OCI-LY7 (cell line): Measurements from ENCODE around the gene KCNG4.
"Not testable (repeated sequence)": the region's sequence is repeated elsewhere in the genome, so short reads cannot be mapped to it uniquely, and the experiment has no call there.

Experiments
- EZH2phosphoT487 ChIP-seq: fragments of 200-600 bp; sonication (generic); IDR thresholded peaks from 2 replicates; pipeline ENCODE4 v1.6.1; 2018; ENCODE audit warnings: low read depth, borderline replicate concordance, mild to moderate bottlenecking, mixed run types, antibody characterized with exemption, low read length, moderate library complexity, mixed read lengths
- TF ChIP-seq, protein P1 (sequence below): fragments of 200-600 bp; sonication (generic); conservative IDR thresholded peaks from 2 replicates; pipeline ENCODE4 v1.5.1; 2014; ENCODE audit warnings: mild to moderate bottlenecking, antibody characterized with exemption, low read length, moderate library complexity, mixed read lengths

DNA sequence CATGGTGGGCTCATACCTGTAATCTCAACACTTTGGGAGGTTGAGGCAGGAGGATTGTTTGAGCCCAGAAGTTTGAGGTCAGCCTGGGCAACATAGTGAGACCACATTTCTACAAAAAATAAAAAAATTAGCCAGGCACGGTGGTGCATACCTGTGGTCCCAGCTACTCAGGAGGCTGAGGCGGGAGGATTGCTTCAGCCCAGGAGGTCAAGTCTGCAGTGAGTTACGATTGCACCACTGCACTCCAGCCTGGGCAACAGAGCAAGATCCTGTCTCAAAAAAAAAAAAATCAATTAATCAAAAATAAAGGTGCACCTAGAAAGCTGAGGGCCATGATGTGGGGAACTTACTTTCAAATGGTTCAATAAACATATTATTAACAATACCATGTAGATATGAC, 23.7 kb downstream of the KCNG4 start:
- TF ChIP-seq, protein P1, sequence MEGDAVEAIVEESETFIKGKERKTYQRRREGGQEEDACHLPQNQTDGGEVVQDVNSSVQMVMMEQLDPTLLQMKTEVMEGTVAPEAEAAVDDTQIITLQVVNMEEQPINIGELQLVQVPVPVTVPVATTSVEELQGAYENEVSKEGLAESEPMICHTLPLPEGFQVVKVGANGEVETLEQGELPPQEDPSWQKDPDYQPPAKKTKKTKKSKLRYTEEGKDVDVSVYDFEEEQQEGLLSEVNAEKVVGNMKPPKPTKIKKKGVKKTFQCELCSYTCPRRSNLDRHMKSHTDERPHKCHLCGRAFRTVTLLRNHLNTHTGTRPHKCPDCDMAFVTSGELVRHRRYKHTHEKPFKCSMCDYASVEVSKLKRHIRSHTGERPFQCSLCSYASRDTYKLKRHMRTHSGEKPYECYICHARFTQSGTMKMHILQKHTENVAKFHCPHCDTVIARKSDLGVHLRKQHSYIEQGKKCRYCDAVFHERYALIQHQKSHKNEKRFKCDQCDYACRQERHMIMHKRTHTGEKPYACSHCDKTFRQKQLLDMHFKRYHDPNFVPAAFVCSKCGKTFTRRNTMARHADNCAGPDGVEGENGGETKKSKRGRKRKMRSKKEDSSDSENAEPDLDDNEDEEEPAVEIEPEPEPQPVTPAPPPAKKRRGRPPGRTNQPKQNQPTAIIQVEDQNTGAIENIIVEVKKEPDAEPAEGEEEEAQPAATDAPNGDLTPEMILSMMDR = not testable (repeated sequence)
- TF ChIP-seq EZH2phosphoT487 = not testable (repeated sequence)
